Measurements from ENCODE around the gene ZNF146.

DNA sequence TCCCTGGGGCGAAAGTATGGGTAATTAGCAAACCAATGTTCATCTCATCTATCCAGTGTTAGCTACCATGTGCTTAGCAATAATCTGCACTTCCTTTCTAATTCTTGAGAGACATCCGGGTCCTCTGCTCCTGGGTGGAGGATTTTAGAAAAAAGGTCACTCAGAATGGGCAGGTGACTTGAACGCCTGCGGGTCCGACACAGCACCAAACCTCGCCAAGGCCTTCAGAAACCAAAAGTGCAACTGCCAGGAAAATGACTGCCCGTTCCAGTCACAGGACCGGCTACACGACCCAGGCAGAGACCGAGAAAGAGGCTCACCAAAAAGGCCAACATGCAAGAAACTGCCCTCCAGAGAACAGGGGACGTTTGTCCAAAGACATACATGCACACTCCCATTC lies 39.9 kb downstream of the ZNF146 start:
- no peak for TF ChIP-seq CTCF (IDR thresholded peaks at IDR 0.05; ENCODE audit: low read depth, low read length)
- TF ChIP-seq EZH2phosphoT487 (IDR thresholded peaks at IDR 0.05; ENCODE audit: low read depth), result no peak

Data from OCI-LY3 (cell line).